ENCODE results near the gene SPACDR. TPM values are rescaled to one million over a fixed set of nuclear protein-coding genes. Genes with fewer than 3 reads are reported as not detected.
A peak's percentile ranks its signal among the peaks of the same experiment; 100 is the strongest.
"Not testable (repeated sequence)": the region's sequence is repeated elsewhere in the genome, so short reads cannot be mapped to it uniquely, and the experiment has no call there.

The SPACDR gene
- total RNA-seq, 1 donor from 2014 or later = not detected

- no peaks in the 10 kb centered on the region for H3K36me3 ChIP-seq (ENCODE audit: control insufficient read depth in 3 of 3, insufficient read depth in 3 of 3, low read length in 3 of 3)
- H3K4me1 ChIP-seq (ENCODE audit: control insufficient read depth in 3 of 3, insufficient read depth in 3 of 3, low read length in 3 of 3) = peaks cover 8 to 11% (median 9%) of the 10 kb centered on the region in 3 donors
- no peak overlapping the region for H3K9ac ChIP-seq (ENCODE audit: low read depth in 1 of 3, low read length in 3 of 3)
- H3K27ac ChIP-seq (ENCODE audit: low read depth, low read length) = no peak overlapping the region
- no peak overlapping the region for H3K4me3 ChIP-seq (ENCODE audit: low read length in 3 of 3)
- H3K9me3 ChIP-seq (ENCODE audit: control insufficient read depth in 3 of 3, low read length in 3 of 3) = no peaks in the 10 kb centered on the region
- no peaks in the 10 kb centered on the region for H3K27me3 ChIP-seq (ENCODE audit: control insufficient read depth in 3 of 3, insufficient read depth in 3 of 3, low read length in 3 of 3)
Measured at GRCh38 chr7:100449190-100449795, 14.8 kb downstream of the SPACDR start.

DNA sequence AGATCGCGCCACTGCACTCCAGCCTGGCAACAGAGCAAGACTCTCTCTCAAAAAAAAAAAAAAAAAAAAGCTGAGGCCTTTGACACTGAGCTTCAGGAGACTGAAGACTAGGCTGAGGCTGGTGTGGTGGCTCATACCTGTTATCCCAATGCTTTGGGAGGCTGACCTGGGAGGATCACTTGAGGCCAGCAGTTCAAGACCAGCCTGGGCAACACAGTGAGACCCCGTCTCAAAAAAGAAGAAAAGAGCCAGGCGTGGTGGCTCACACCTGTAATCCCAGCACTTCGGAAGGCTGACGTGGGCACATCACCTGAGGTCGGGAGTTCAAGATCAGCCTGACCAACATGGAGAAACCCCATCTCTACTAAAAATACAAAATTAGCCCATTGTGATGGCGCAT lies 16.7 kb downstream of the SPACDR start:
- not testable (repeated sequence) for H3K4me3 ChIP-seq (ENCODE audit: low read length in 3 of 3); H3K36me3 ChIP-seq (ENCODE audit: control insufficient read depth in 3 of 3, insufficient read depth in 3 of 3, low read length in 3 of 3); H3K9ac ChIP-seq (ENCODE audit: low read depth in 1 of 3, low read length in 3 of 3); H3K27me3 ChIP-seq (ENCODE audit: control insufficient read depth in 3 of 3, insufficient read depth in 3 of 3, low read length in 3 of 3); H3K27ac ChIP-seq (ENCODE audit: low read depth, low read length); H3K9me3 ChIP-seq (ENCODE audit: control insufficient read depth in 3 of 3, low read length in 3 of 3)
- peaks cover 8 to 13% (median 10%) of the 10 kb centered on the region in 3 donors for H3K4me1 ChIP-seq (ENCODE audit: control insufficient read depth in 3 of 3, insufficient read depth in 3 of 3, low read length in 3 of 3)

DNA sequence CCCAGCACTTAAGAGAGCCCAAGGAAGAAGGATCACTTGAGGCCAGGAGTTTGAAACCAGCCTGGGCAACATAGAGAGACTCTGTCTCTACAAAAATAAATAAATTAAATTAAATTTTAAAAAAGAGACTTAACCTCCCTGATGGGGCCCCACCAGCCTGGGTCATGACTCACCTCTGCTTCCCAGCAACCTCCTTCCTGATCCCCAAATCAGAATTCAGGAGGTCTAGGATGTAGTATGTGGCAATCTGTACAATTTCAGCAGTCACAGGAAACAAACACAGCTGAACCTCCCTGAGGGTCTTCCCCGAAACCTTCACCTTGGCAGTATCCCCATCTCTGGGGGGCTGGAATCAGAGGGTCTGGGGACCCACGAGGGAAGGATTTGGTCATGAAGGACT lies 18.0 kb downstream of the SPACDR start:
- Histone ChIP-seq H3K4me3 (ENCODE audit: low read length in 3 of 3) (no peak overlapping the region), H3K36me3 (ENCODE audit: control insufficient read depth in 3 of 3, insufficient read depth in 3 of 3, low read length in 3 of 3) (no peaks in the 10 kb centered on the region), H3K27me3 (ENCODE audit: control insufficient read depth in 3 of 3, insufficient read depth in 3 of 3, low read length in 3 of 3) (no peaks in the 10 kb centered on the region), H3K4me1 (ENCODE audit: control insufficient read depth in 3 of 3, insufficient read depth in 3 of 3, low read length in 3 of 3) (peaks cover 8 to 13% (median 10%) of the 10 kb centered on the region in 3 donors), H3K9me3 (ENCODE audit: control insufficient read depth in 3 of 3, low read length in 3 of 3) (no peaks in the 10 kb centered on the region), H3K27ac (ENCODE audit: low read depth, low read length) (no peak overlapping the region), H3K9ac (ENCODE audit: low read depth in 1 of 3, low read length in 3 of 3) (no peak overlapping the region)

DNA sequence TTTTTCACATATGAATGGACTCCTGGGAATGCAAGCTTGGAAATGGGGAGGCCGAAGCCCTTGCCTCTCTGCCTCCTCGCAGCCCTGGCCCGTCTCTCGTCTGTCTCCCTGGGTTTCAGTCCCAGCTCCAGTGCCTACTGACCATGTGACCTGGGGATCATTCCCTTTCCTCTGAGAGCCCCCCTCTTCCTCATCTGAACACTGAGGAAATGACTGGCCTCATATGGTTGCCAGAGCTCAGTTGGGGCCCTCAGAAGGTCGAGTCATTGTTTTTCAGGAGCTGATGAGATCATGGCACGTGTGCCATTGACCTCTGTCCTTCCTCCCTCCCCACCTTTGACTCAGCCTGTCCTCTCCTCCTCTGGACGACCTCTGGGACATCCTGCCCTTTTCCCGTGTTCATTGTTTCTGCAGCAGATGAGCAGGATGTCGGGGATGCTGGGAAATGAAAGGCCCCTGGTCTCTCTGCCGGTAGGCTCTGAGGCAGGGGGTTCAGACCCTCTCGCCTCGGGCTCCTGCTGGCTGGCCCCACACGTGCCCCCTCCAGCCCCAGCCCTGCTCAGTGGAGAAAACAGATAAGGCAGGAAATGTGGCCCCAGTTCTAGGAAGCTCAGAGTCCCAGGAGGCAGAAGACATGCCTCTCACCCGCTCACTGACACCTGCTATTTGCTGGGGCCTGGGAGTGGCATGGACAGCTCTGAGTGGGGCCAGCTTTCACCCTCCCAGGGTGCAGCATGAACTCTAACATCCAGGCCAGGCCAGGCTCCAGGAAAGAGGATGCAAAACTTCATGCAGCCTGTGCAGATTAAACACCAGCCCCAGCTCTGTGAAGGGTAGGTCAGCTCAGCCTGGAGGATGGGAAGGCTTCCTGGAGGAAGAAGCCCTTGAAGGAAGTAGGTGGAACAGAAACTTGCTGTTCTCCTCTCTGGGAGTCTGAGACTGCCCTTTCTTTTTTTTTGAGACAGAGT lies 19.5 kb downstream of the SPACDR start:
- Histone ChIP-seq H3K4me1 (ENCODE audit: control insufficient read depth in 3 of 3, insufficient read depth in 3 of 3, low read length in 3 of 3) (peaks cover 3 to 13% (median 8%) of the 10 kb centered on the region in 3 donors), H3K4me3 (ENCODE audit: low read length in 3 of 3) (no peak overlapping the region), H3K9me3 (ENCODE audit: control insufficient read depth in 3 of 3, low read length in 3 of 3) (no peaks in the 10 kb centered on the region), H3K27ac (ENCODE audit: low read depth, low read length) (peak overlapping the region; percentile 73), H3K9ac (ENCODE audit: low read depth in 1 of 3, low read length in 3 of 3) (peak overlapping the region in 1 of 3 donors; percentile 43), H3K36me3 (ENCODE audit: control insufficient read depth in 3 of 3, insufficient read depth in 3 of 3, low read length in 3 of 3) (no peaks in the 10 kb centered on the region), H3K27me3 (ENCODE audit: control insufficient read depth in 3 of 3, insufficient read depth in 3 of 3, low read length in 3 of 3) (no peaks in the 10 kb centered on the region)

- H3K9ac ChIP-seq (ENCODE audit: low read depth in 1 of 3, low read length in 3 of 3) = no peak overlapping the region
- no peak overlapping the region for H3K27ac ChIP-seq (ENCODE audit: low read depth, low read length)
- H3K9me3 ChIP-seq (ENCODE audit: control insufficient read depth in 3 of 3, low read length in 3 of 3) = no peaks in the 10 kb centered on the region
- no peaks in the 10 kb centered on the region for H3K36me3 ChIP-seq (ENCODE audit: control insufficient read depth in 3 of 3, insufficient read depth in 3 of 3, low read length in 3 of 3)
- no peaks in the 10 kb centered on the region for H3K27me3 ChIP-seq (ENCODE audit: control insufficient read depth in 3 of 3, insufficient read depth in 3 of 3, low read length in 3 of 3)
- H3K4me3 ChIP-seq (ENCODE audit: low read length in 3 of 3) = no peak overlapping the region
- H3K4me1 ChIP-seq (ENCODE audit: control insufficient read depth in 3 of 3, insufficient read depth in 3 of 3, low read length in 3 of 3) = peaks cover 3 to 13% (median 8%) of the 10 kb centered on the region in 3 donors
Measured at GRCh38 chr7:100443096-100443840, 20.8 kb downstream of the SPACDR start.

DNA sequence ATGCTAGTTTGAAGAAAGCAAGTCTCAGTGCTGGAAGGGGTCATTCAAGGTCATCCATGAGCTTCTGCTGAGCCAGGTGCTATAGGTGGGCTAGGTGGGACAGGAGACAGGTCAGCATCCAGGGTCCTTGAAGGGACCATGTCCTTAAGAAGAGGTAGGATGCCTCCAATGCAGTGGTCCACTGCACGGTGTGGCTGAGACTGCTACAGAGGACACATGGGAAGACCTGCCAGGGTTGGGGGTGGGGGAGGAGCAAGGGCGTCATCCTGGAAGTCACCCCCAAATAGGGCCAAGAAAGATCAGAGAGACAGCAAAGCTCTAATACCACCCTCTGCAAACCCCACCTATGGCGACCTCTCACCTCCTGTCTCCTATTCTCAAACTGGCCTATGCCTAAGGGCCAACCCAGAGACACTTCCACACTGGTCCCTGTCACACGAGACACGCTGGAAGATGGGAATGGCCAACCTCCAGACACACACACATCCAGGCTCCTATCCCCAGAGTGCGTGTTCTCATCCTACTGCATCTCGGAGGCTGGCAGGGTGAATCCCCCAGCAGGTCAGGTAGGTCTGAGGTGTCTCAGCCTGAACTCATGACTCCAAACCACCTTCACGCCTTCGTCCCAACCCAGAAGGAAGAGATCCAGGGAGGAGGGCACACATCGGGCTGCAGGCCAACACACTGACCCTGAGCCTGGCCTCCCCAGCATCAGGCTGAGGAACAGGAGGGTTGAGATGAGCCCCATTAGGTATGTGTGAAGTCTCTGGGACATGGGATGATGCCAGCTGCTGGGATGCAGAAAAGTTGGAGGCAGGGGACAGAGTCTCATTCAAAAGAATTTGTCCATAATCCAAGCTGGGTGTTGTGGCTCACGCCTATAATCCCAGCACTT lies 22.2 kb downstream of the SPACDR start:
- Histone ChIP-seq H3K27me3 (ENCODE audit: control insufficient read depth in 3 of 3, insufficient read depth in 3 of 3, low read length in 3 of 3) (no peaks in the 10 kb centered on the region), H3K27ac (ENCODE audit: low read depth, low read length) (no peak overlapping the region), H3K9ac (ENCODE audit: low read depth in 1 of 3, low read length in 3 of 3) (no peak overlapping the region), H3K9me3 (ENCODE audit: control insufficient read depth in 3 of 3, low read length in 3 of 3) (no peaks in the 10 kb centered on the region), H3K36me3 (ENCODE audit: control insufficient read depth in 3 of 3, insufficient read depth in 3 of 3, low read length in 3 of 3) (no peaks in the 10 kb centered on the region), H3K4me3 (ENCODE audit: low read length in 3 of 3) (no peak overlapping the region), H3K4me1 (ENCODE audit: control insufficient read depth in 3 of 3, insufficient read depth in 3 of 3, low read length in 3 of 3) (peaks cover 3 to 17% (median 8%) of the 10 kb centered on the region in 3 donors)

GRCh38 chr7:100439244-100439643 lies 24.8 kb downstream of the SPACDR start:
- H3K27me3 ChIP-seq (ENCODE audit: control insufficient read depth in 3 of 3, insufficient read depth in 3 of 3, low read length in 3 of 3); H3K9me3 ChIP-seq (ENCODE audit: control insufficient read depth in 3 of 3, low read length in 3 of 3); H3K4me3 ChIP-seq (ENCODE audit: low read length in 3 of 3); H3K27ac ChIP-seq (ENCODE audit: low read depth, low read length); H3K9ac ChIP-seq (ENCODE audit: low read depth in 1 of 3, low read length in 3 of 3); H3K36me3 ChIP-seq (ENCODE audit: control insufficient read depth in 3 of 3, insufficient read depth in 3 of 3, low read length in 3 of 3): not testable (repeated sequence)
- peaks cover 14 to 20% (median 14%) of the 10 kb centered on the region in 3 donors for H3K4me1 ChIP-seq (ENCODE audit: control insufficient read depth in 3 of 3, insufficient read depth in 3 of 3, low read length in 3 of 3)

DNA sequence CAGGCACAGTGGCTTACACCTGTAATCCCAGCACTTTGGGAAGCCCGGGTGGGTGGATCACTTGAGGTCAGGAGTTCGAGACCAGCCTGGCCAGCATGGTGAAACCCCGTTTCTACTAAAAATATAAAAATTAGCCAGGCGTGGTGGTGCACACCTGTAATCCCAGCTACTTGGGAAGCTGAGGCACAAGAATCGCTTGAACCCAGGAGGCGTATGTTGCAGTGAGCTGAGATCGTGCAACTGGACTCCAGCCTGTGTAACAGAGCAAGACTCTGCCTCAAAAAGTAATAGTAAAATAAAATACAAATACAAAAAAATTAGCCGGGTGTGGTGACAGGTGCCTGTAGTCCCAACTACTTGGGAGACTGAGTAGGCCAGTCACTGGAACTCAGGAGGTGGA lies 25.3 kb downstream of the SPACDR start:
- not testable (repeated sequence) for H3K4me3 ChIP-seq (ENCODE audit: low read length in 3 of 3); H3K27ac ChIP-seq (ENCODE audit: low read depth, low read length); H3K36me3 ChIP-seq (ENCODE audit: control insufficient read depth in 3 of 3, insufficient read depth in 3 of 3, low read length in 3 of 3)

GRCh38 chr7:100438172-100438571 lies 25.9 kb downstream of the SPACDR start:
- H3K27me3 ChIP-seq (ENCODE audit: control insufficient read depth in 3 of 3, insufficient read depth in 3 of 3, low read length in 3 of 3) = no peaks in the 10 kb centered on the region
- H3K9ac ChIP-seq (ENCODE audit: low read depth in 1 of 3, low read length in 3 of 3) = no peak overlapping the region
- H3K9me3 ChIP-seq (ENCODE audit: control insufficient read depth in 3 of 3, low read length in 3 of 3) = no peaks in the 10 kb centered on the region
- no peak overlapping the region for H3K4me3 ChIP-seq (ENCODE audit: low read length in 3 of 3)
- H3K4me1 ChIP-seq (ENCODE audit: control insufficient read depth in 3 of 3, insufficient read depth in 3 of 3, low read length in 3 of 3) = peaks cover 19 to 24% (median 19%) of the 10 kb centered on the region in 3 donors
- peaks cover 9 to 15% (median 11%) of the 10 kb centered on the region in 3 donors for H3K36me3 ChIP-seq (ENCODE audit: control insufficient read depth in 3 of 3, insufficient read depth in 3 of 3, low read length in 3 of 3)
- H3K27ac ChIP-seq (ENCODE audit: low read depth, low read length) = no peak overlapping the region

More for the DNA sequence above, 25.3 kb downstream of the SPACDR start:
- peaks cover 16 to 22% (median 16%) of the 10 kb centered on the region in 3 donors for H3K4me1 ChIP-seq (ENCODE audit: control insufficient read depth in 3 of 3, insufficient read depth in 3 of 3, low read length in 3 of 3)
- not testable (repeated sequence) for H3K9me3 ChIP-seq (ENCODE audit: control insufficient read depth in 3 of 3, low read length in 3 of 3); H3K9ac ChIP-seq (ENCODE audit: low read depth in 1 of 3, low read length in 3 of 3); H3K27me3 ChIP-seq (ENCODE audit: control insufficient read depth in 3 of 3, insufficient read depth in 3 of 3, low read length in 3 of 3)

Data from skeletal muscle tissue (tissue), 4 donors.